Motor neuron (in vitro differentiated cells): ENCODE data around the gene MCFD2. TPM values are rescaled to one million over a fixed set of nuclear protein-coding genes. Genes with fewer than 3 reads are reported as not detected.

Experiments used
- ATAC-seq, 8 experiments: fragments of 200-7000 bp; cut with Tn5 transposase; replicated peaks in 6 of 8; 2 replicates each; pipeline ENCODE4 v1.8.0; 2021; ENCODE audit warnings: mild to moderate bottlenecking in 8 of 8, moderate library complexity in 8 of 8
- H3K27ac ChIP-seq, 2 donors: fragments of 250-450 bp; sonication (Bioruptor Pico); 2 replicates each; pipeline ENCODE4 v1.9.0; 2021; ENCODE audit warnings: antibody characterized with exemption in 2 of 2, mild to moderate bottlenecking in 2 of 2, moderate library complexity in 1 of 2
- H3K4me1 ChIP-seq, 2 donors: fragments of 250-450 bp; sonication (Bioruptor Pico); replicated peaks in 1 of 2; 2 replicates each; pipeline ENCODE4 v1.6.1; 2021; ENCODE audit warnings: antibody characterized with exemption in 2 of 2, mild to moderate bottlenecking in 2 of 2, moderate library complexity in 1 of 2
- H3K4me3 ChIP-seq, 5 donors: fragments of 250-450 bp; sonication (Bioruptor Pico); 2 replicates each; pipeline ENCODE4 v1.9.0; 2021; ENCODE audit warnings: antibody characterized with exemption in 5 of 5, mild to moderate bottlenecking in 5 of 5, moderate library complexity in 4 of 5
- WGBS, 10 experiments: fragments of 450-650 bp; shearing (Covaris generic); methylation state at CpG; one replicate each; pipeline ENCODE4 v1.0.0; 2022; 5-methylcytosine and 5-hydroxymethylcytosine counted together
- in situ Hi-C, 9 experiments: fragments of 400-800 bp; cut with MboI; loops; one replicate each; pipeline ENCODE4 v1.15.0; 2021; ENCODE audit warnings: low sequenced_read_pairs in 9 of 9, low pct_unique_long_range_greater_than_20kb in 2 of 9; ENCODE audit not compliant: unreplicated experiment in 9 of 9
- total RNA-seq, 8 experiments: library from RNA; unstranded; fragments of 300-600 nt; gene quantifications; 2 replicates each; pipeline versions ENCODE4 v1.2.3 to v1.2.4, GENCODE V29; 2022

The MCFD2 gene
- total RNA-seq, 8 experiments from 2014 or later = 45.4 to 119 (median 55.8) TPM

DNA sequence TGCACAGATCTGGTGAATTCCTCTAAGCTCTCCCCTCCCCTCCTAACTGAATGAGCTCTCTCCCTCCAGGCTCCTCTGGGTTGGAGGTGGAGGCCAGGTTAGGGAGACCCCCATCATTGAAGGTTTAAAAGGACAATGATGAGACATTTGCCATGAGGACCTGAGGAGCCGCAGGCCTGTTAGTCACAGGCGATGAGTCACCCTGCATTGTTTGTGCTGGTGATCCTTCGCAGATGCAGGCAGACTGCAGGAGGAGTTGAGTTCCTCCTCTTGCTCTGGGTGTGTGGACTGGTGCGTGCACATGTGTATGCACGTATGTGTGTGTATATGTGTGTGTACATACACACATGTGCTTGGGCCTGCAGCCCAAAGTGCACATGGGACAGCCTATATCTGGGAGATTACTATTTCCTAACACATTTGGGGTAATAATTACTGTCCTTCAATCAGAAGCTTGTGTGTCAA lies 42.0 kb downstream of the MCFD2 start:
- Histone ChIP-seq H3K27ac (peak overlapping the region in 1 of 2 donors; percentile 80), H3K4me1 (peaks cover 9 to 25% of the 10 kb centered on the region in 2 donors), H3K4me3 (no peak overlapping the region)
- in situ Hi-C loops = no loop called here
- ATAC-seq = peak; percentile 92 to 99 (median 97)
- 100% methylated on average over 2 of the region's 5 CpGs; no CpG with 5 or more reads in 9 of the 10 experiments for WGBS, 10 experiments

DNA sequence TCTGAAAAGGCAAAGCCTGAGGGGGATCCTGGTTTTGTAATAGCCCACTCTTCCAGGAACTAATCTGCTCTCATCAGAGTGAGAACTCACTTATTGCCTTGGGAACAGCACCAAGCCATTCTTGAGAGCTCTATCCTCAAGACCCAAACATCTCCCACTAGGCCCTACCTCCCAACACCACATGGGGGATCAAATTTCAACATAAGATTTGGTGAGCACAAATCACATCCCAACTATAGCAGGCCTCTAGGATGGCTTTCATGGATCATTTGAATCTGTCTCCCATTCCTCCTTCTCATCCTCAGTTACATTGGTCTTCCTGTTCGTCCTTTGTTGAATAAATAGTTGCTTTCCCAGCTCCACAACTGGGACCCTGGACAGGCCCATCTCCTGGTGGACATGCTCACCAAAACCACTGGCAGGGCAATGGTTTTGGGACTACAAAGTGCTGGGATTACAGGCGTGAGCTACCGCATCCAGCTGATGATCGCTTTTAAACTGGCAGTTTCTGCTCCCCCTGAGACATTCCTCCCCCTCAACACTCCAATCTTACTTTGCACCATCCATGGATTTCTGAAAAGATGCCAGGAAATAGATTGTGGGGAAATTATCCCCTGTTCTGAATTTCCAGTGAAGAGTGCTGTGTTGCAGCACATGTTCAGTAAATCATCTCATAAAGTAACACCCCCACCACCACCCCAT lies 42.6 kb downstream of the MCFD2 start:
- in situ Hi-C loops = no loop called here
- H3K4me1 ChIP-seq = peaks cover 9 to 25% of the 10 kb centered on the region in 2 donors
- ATAC-seq = peak in 3 of 8 experiments; percentile 27 to 49 (median 46)
- H3K4me3 ChIP-seq = no peak overlapping the region
- H3K27ac ChIP-seq = peak overlapping the region in 1 of 2 donors; percentile 80
- 80 to 100% (median 89%) methylated on average over 1 to 3 of the region's 4 CpGs; no CpG with 5 or more reads in 4 of the 10 experiments for WGBS, 10 experiments

DNA sequence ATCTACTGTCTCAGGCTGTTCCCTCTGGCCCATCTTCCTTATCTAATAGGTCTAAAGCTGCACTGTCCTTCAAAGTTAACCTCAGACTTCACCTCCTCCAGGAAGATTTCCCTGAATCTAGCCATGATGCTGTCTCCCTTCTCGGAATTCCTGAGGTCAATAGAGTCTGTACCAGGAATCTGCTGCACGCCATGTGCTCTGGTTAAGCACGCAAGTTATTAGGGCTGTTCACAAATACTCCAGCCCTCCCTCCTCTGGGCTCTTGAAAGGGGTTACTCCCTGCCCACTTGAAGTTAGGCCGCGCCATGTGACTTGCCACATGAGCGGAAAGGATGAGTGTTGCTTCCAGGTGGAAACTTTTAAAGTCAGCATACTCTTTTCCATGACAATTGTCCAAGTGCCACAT lies 43.6 kb downstream of the MCFD2 start:
- Histone ChIP-seq H3K27ac (no peak overlapping the region), H3K4me3 (no peak overlapping the region), H3K4me1 (peaks cover 9 to 25% of the 10 kb centered on the region in 2 donors)
- no peak for ATAC-seq
- in situ Hi-C loops = no loop called here
- WGBS, 10 experiments = 96 to 100% (median 100%) methylated on average over 2 to 5 of the region's 6 CpGs; no CpG with 5 or more reads in 5 of the 10 experiments

DNA sequence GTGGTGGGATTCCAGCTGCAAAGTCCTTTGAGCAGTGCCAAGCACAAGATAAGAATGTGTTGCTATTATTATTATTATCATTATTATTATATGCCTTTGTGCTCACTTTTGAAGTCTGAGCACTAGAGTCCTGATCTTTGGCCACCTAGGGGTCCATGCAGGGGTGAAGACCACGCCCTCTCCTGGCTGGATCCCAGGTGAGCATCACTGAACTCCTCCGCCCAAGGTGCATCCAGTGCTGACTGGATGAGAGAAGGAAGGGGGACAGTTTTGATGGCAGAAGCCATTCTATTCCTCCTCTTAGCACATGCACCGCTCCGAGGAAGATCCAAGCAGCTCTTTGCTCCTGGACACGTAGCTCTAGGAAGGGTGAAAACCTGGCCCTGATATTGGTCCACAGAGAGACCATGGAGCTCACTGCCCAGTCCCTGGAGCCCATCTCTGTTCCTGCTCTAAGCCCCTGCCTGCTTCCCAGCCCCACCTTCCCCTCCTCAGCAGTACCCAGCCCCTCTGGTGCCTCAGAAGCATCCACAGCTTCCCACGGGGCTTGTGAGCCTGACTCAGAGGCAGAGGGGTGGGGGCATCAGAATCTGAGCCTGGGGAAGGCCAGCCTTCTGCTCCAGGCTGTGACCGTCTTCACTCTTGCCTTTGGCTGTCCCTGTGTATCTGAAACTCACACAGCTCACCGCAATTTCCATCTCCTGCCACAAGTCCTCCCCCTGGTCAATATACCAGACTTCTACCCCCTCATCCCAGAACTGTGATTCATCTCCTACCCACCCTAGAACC lies 45.4 kb downstream of the MCFD2 start:
- ATAC-seq = peak in 6 of 8 experiments; percentile 10 to 27 (median 14)

DNA sequence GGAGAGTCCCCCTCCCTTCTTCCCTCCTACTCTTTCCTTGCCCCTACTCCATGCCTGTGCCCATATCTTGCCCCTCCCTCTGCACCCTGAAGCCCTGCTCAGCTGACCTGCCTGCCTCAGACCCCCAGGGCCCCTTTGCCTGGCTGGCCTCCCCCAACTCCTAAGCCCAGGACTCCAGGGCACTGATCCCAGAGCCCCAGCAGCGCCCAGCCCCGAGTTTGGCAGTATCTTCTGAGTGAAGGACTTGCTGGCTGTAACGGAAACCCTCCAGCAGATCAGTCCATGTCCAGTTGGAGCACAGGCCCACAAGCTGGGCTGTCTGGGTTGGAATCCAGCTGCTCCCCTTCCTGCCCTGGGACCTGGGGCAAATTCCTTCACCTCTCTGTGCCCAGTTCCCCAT lies 46.0 kb downstream of the MCFD2 start:
- in situ Hi-C loops = no loop called here
- Histone ChIP-seq H3K4me3 (no peak overlapping the region), H3K4me1 (peaks cover 9 to 18% of the 10 kb centered on the region in 2 donors), H3K27ac (no peak overlapping the region)
- ATAC-seq = no peak
- WGBS, 10 experiments = 87 to 100% methylated on average over 1 to 3 of the region's 3 CpGs; no CpG with 5 or more reads in 8 of the 10 experiments

More for the DNA sequence above, 45.4 kb downstream of the MCFD2 start:
- Histone ChIP-seq H3K27ac (no peak overlapping the region), H3K4me1 (peaks cover 9 to 25% of the 10 kb centered on the region in 2 donors), H3K4me3 (no peak overlapping the region)
- 88 to 100% (median 95%) methylated on average over 1 to 5 of the region's 8 CpGs; no CpG with 5 or more reads in 6 of the 10 experiments for WGBS, 10 experiments
- in situ Hi-C loops = no loop called here

DNA sequence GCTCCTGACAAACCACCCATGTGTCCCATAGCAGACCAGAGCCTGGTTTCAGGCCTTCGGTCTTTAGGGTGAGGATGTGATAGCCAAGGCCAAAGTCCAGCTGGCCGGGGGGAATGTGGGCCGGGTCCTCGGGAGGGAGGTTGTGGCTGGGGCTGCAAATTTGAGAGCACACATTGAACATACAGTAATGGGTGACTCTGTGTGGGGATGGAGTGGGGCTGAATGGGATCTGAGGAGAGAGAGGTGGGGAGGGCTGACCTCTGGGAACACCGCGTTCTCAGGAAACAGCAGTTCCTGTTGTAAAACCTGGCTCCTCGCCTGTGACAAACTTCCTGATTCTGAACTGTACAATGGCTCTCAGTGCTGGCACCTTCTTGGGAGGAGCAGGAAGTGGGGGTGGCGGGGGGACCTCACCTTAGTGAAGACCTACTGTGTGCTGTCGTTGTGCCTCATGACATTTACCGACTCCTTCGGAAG lies 48.8 kb downstream of the MCFD2 start:
- H3K27ac ChIP-seq = no peak overlapping the region
- H3K4me3 ChIP-seq = no peak overlapping the region
- in situ Hi-C loops = no loop called here
- ATAC-seq = no peak
- WGBS, 10 experiments = 80 to 100% (median 93%) methylated on average over 1 to 8 of the region's 11 CpGs; no CpG with 5 or more reads in 6 of the 10 experiments
- peaks cover 22 to 23% of the 10 kb centered on the region in 2 donors for H3K4me1 ChIP-seq

DNA sequence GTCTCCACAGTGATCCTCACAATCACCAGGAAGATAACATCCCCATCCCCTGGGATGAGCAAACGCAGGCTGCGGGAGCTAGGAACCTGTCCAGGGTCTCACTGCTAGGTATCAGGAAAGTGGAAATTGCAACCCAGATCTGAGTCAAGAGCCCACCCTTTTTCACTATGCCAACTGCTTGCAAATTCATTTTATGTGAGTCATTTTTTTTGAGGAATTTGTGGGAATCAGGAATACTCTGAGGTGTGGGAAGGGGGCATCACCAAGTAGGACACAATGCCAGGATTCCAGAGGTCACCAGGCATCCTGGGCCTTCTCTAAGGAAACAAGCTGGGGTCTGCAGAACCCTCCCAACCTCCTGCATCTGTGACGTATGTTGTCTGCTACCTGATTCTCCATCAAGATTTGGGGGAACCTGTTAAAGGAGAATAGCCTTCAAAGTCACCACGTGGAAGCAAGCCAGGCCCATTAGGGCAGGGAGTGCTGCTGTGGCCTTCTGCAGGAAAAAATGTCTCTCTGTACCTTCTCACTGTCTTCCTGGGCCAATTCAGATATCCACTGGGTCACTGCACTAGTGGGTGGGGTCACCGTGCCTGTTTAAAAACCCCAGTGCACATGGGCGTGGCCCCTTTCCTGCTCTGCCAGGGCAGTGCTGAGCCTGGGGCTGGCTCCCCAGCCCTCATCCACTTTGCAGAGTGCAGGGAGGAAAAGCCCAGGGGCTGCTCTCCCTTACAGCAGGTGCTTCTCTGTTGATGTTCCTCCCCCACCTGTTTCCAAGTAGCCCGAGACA lies 50.2 kb downstream of the MCFD2 start:
- peak in 2 of 8 experiments; percentile 32 to 66 for ATAC-seq
- H3K4me3 ChIP-seq = no peak overlapping the region
- no peak overlapping the region for H3K27ac ChIP-seq
- WGBS, 10 experiments = 67 to 100% (median 80%) methylated on average over 1 to 4 of the region's 7 CpGs; no CpG with 5 or more reads in 1 of the 10 experiments
- peaks cover 22 to 24% of the 10 kb centered on the region in 2 donors for H3K4me1 ChIP-seq
- in situ Hi-C loops = no loop called here

DNA sequence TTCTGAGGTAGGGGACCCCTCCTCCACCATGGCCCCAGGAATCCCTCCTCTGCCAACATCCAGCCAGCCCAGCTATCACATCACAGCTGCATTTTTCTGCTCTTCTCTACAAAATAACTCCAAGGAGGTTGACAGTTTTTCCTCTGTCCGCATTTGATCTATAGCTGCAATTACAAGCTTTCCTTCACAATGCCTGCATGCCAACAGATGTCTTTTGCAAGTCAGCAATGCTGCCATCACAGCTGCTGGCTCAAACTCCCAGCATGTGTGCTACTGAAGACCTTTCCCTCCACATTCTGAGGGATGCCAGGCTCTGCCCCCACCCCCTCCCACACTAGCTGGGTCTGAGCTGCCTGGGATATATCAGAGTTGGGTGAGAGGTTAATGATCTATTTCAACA lies 51.7 kb downstream of the MCFD2 start:
- Histone ChIP-seq H3K27ac (no peak overlapping the region), H3K4me1 (peaks cover 22 to 24% of the 10 kb centered on the region in 2 donors), H3K4me3 (no peak overlapping the region)
- in situ Hi-C loops = no loop called here
- ATAC-seq = peak in 5 of 8 experiments; percentile 70 to 85 (median 75)
- WGBS, 10 experiments = 17 to 80% methylated on average over 1 of the region's 1 CpG; no CpG with 5 or more reads in 8 of the 10 experiments

DNA sequence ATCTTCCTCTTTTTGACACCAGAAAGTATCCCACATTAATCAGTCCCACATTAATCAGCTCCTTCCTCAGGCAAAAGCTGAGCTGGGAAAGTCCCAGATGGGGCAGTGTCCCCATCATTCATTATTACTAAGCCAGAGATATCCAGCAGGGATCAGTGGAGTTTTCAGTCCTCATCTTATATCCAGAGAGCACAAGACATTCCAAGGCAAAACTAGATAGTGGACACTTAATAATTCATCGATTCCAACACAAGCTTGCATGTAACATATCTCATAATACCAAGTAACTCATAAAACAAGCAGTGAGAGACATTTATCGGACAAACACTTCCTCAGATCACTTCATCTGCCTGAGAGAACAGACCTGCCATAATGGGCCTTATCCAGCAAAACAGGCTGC lies 53.1 kb downstream of the MCFD2 start:
- in situ Hi-C loops = no loop called here
- Histone ChIP-seq H3K27ac (no peak overlapping the region), H3K4me3 (no peak overlapping the region), H3K4me1 (peaks cover 22 to 24% of the 10 kb centered on the region in 2 donors)
- ATAC-seq = peak in 4 of 8 experiments; percentile 18 to 64 (median 48)
- WGBS, 10 experiments = 50 to 100% (median 86%) methylated on average over 1 to 2 of the region's 2 CpGs; no CpG with 5 or more reads in 4 of the 10 experiments

DNA sequence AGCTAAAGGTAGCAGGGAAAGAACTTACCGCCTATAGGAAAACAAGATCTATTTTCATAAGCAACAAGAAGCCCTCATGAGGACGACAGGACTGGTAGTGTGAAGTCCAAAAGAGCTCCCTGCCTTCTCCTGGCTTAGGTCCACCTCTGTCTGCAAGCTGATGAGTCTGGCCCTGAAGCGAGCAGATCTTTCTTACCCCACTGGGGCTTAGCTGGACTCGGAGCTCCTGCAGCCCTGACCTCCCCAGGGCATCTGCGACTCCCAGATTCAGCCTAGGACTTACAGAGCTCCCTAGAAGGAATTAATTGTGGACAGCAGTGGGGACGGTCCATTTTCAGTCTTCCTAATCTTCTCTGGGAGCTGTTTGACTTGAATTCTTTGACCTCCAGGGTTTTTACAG lies 53.7 kb downstream of the MCFD2 start:
- in situ Hi-C loops = no loop called here
- H3K4me3 ChIP-seq = no peak overlapping the region
- H3K27ac ChIP-seq = no peak overlapping the region
- ATAC-seq = no peak
- H3K4me1 ChIP-seq = peaks cover 22 to 24% of the 10 kb centered on the region in 2 donors
- 27 to 83% (median 70%) methylated on average over 2 to 6 of the region's 6 CpGs; no CpG with 5 or more reads in 4 of the 10 experiments for WGBS, 10 experiments

DNA sequence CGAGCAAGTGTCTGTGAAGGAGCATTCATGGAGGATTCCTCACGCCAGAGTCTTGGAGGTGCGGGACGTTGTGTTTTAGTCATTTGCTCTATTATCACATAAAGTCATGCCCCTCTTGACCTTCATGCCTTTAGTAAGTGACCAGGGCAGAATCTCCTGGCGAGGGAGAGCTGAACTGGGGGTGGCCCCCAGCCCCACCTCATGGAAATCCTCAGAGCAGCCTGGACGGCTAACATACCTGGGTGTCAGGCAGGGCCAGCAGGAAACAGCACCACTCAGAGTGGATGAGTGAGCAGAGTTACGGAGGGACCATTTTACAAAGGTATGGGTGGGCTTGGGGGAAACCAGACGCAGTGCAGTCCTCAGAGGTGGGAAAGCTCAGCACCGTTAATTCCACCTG lies 56.1 kb downstream of the MCFD2 start:
- in situ Hi-C loops = no loop called here
- peaks cover 22 to 28% of the 10 kb centered on the region in 2 donors for H3K4me1 ChIP-seq
- H3K27ac ChIP-seq = no peak overlapping the region
- no peak overlapping the region for H3K4me3 ChIP-seq
- no peak for ATAC-seq
- WGBS, 10 experiments = 70 to 100% (median 86%) methylated on average over 1 to 4 of the region's 9 CpGs; no CpG with 5 or more reads in 4 of the 10 experiments

DNA sequence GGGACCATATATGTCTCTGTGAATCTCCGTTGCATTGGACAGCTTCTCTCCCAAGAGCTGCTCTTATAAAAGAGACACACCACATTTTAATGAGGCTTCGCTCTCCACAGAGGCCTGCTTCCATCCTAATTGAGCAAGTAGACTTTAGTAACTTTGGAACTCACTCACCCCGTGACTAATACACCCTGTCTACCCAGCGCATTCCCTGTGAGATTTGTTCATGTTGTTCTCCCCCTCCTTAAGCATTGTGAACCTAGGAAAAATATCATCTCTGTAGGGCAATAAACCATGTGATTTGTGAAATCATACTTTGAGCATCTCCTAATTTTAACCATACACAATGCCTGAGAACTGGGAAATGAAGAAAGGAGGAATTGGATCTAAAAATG lies 56.9 kb downstream of the MCFD2 start:
- in situ Hi-C loops = no loop called here

More for the DNA sequence above, 56.9 kb downstream of the MCFD2 start:
- H3K27ac ChIP-seq = no peak overlapping the region
- WGBS, 10 experiments = 0 to 100% (median 74%) methylated on average over 1 to 4 of the region's 4 CpGs; no CpG with 5 or more reads in 4 of the 10 experiments
- peaks cover 15 to 22% of the 10 kb centered on the region in 2 donors for H3K4me1 ChIP-seq
- H3K4me3 ChIP-seq = no peak overlapping the region
- peak in 1 of 8 experiments; percentile 35 for ATAC-seq
